Keratinocyte (primary cell): Measurements from ENCODE around the gene DTYMK.

ENCODE experiments used
- CTCF ChIP-seq, 3 experiments: IDR thresholded peaks in 1 of 3; conservative IDR thresholded peaks in 1 of 3; optimal IDR thresholded peaks in 1 of 3; 2 replicates in 2 of 3; 3 replicates in 1 of 3; pipeline versions ENCODE3 to v1.5.1; 2011; ENCODE audit warnings: low read length in 3 of 3, mild to moderate bottlenecking in 3 of 3, moderate library complexity in 2 of 3, control low read depth in 1 of 3, inconsistent platforms in 1 of 3; ENCODE audit not compliant: insufficient read depth in 2 of 3; ENCODE audit errors: extremely low read depth in 1 of 3
- EZH2 ChIP-seq: IDR thresholded peaks from one replicate; pipeline ENCODE4 v1.6.1; 2012; ENCODE audit warnings: inconsistent platforms, mild to moderate bottlenecking, low read length, moderate library complexity

GRCh38 chr2:241724975-241725870, 38.6 kb upstream of the DTYMK start:
- no peak for TF ChIP-seq CTCF (optimal IDR thresholded peaks at IDR 0.05 in 1 of 3, IDR thresholded peaks at IDR 0.05 in 1 of 3, conservative IDR thresholded peaks at IDR 0.05 in 1 of 3; ENCODE audit: extremely low read depth in 1 of 3, insufficient read depth in 2 of 3, low read length in 3 of 3)
- no peak for TF ChIP-seq EZH2
